ENCODE measurements around the gene NADK2.
"Not testable (repeated sequence)": the region's sequence is repeated elsewhere in the genome, so short reads cannot be mapped to it uniquely, and the experiment has no call there.

The NADK2 gene

GRCh38 chr5:36205329-36205728 is 36.4 kb downstream of the NADK2 start:
- no peak for DNase-seq

- DNase-seq, result no peak
Measured at GRCh38 chr5:36202521-36202961, 39.2 kb downstream of the NADK2 start.

GRCh38 chr5:36200513-36200912 is 41.2 kb downstream of the NADK2 start:
- no peak for DNase-seq

GRCh38 chr5:36199620-36200019 is 42.1 kb downstream of the NADK2 start:
- no peak for DNase-seq

- not testable (repeated sequence) for DNase-seq
Measured at GRCh38 chr5:36198783-36199182, 42.9 kb downstream of the NADK2 start.

GRCh38 chr5:36198281-36198680 is 43.4 kb downstream of the NADK2 start:
- DNase-seq, result no peak

GRCh38 chr5:36193746-36194145 is 48.0 kb downstream of the NADK2 start:
- no peak for DNase-seq

- not testable (repeated sequence) for DNase-seq
Measured at GRCh38 chr5:36184408-36184807, 57.3 kb downstream of the NADK2 start.

GRCh38 chr5:36181774-36182173 is 60.0 kb downstream of the NADK2 start:
- DNase-seq, result no peak

GRCh38 chr5:36180556-36181350 is 61.0 kb downstream of the NADK2 start:
- DNase-seq, result no peak

GRCh38 chr5:36179950-36180349 is 61.8 kb downstream of the NADK2 start:
- DNase-seq, result no peak

GRCh38 chr5:36178524-36178890 is 63.2 kb downstream of the NADK2 start:
- no peak for DNase-seq

- peak; percentile 51 for DNase-seq
Measured at GRCh38 chr5:36177715-36178523, 63.8 kb downstream of the NADK2 start.

- no peak for DNase-seq
Measured at GRCh38 chr5:36177154-36177553, 64.6 kb downstream of the NADK2 start.

- no peak for DNase-seq
Measured at GRCh38 chr5:36175043-36175442, 66.7 kb downstream of the NADK2 start.

- no peak for DNase-seq
Measured at GRCh38 chr5:36174119-36174518, 67.6 kb downstream of the NADK2 start.

GRCh38 chr5:36173426-36173825 is 68.3 kb downstream of the NADK2 start:
- DNase-seq, result no peak

GRCh38 chr5:36172599-36172998 is 69.1 kb downstream of the NADK2 start:
- no peak for DNase-seq

GRCh38 chr5:36170832-36171424 is 70.8 kb downstream of the NADK2 start:
- no peak for DNase-seq

GRCh38 chr5:36168737-36169136 is 73.0 kb downstream of the NADK2 start:
- DNase-seq, result no peak

- DNase-seq, result no peak
Measured at GRCh38 chr5:36164461-36164860, 77.3 kb downstream of the NADK2 start.

GRCh38 chr5:36162810-36163486 is 78.8 kb downstream of the NADK2 start:
- no peak for DNase-seq

GRCh38 chr5:36161361-36161760 is 80.4 kb downstream of the NADK2 start:
- no peak for DNase-seq
